OCI-LY1 (cell line): ENCODE data around the gene LPO.

Source experiments
- H2AFZ ChIP-seq: fragments of 200-600 bp; sonication (generic), shearing (Covaris generic); 2 replicates; pipeline ENCODE4 v1.6.0; 2014; ENCODE audit warnings: antibody characterized with exemption, mild to moderate bottlenecking, low read length
- H3F3A ChIP-seq: fragments of 200-600 bp; sonication (generic), shearing (Covaris generic); 2 replicates; pipeline ENCODE4 v1.6.0; 2014; ENCODE audit warnings: mild to moderate bottlenecking, antibody characterized with exemption, low read length, moderate library complexity; ENCODE audit not compliant: insufficient read depth
- H3K27ac ChIP-seq: fragments of 200-600 bp; sonication (generic); 2 replicates; pipeline ENCODE4 v1.5.1; 2014; ENCODE audit warnings: low read length, mixed run types, mild to moderate bottlenecking, low read depth; ENCODE audit not compliant: poor library complexity, severe bottlenecking
- H3K27me3 ChIP-seq: fragments of 200-600 bp; sonication (generic); 2 replicates; pipeline ENCODE4 v1.6.0; 2014; ENCODE audit warnings: antibody characterized with exemption, mild to moderate bottlenecking, low read length, moderate library complexity; ENCODE audit not compliant: insufficient read depth
- H3K36me3 ChIP-seq: fragments of 200-600 bp; sonication (generic); 2 replicates; pipeline ENCODE4 v1.6.1; 2014; ENCODE audit warnings: mild to moderate bottlenecking, antibody characterized with exemption, low read length, moderate library complexity, mixed read lengths; ENCODE audit not compliant: insufficient read depth
- H3K4me1 ChIP-seq: fragments of 200-600 bp; sonication (generic); 2 replicates; pipeline ENCODE4 v1.5.1; 2014; ENCODE audit warnings: mild to moderate bottlenecking, low read length, moderate library complexity; ENCODE audit not compliant: insufficient read depth, severe bottlenecking
- H3K4me2 ChIP-seq: fragments of 200-600 bp; sonication (generic), shearing (Covaris generic); 2 replicates; pipeline ENCODE4 v1.6.1; 2014; ENCODE audit warnings: low read length
- H3K4me3 ChIP-seq: fragments of 200-600 bp; sonication (generic); 2 replicates; pipeline ENCODE4 v1.5.1; 2014; ENCODE audit warnings: low read length, low read depth, mild to moderate bottlenecking, mixed read lengths; ENCODE audit not compliant: poor library complexity, severe bottlenecking
- H3K79me2 ChIP-seq: fragments of 200-600 bp; shearing (Covaris generic); 2 replicates; pipeline ENCODE4 v1.6.1; 2016; ENCODE audit warnings: mixed run types, low read length, mixed read lengths; ENCODE audit not compliant: insufficient read depth
- H3K9ac ChIP-seq: fragments of 200-600 bp; sonication (generic), shearing (Covaris generic); 2 replicates; pipeline ENCODE4 v1.6.1; 2014; ENCODE audit warnings: mild to moderate bottlenecking, low read length, mixed read lengths
- H3K9me2 ChIP-seq: fragments of 200-600 bp; sonication (generic), shearing (Covaris generic); 2 replicates; pipeline ENCODE4 v1.6.1; 2014; ENCODE audit warnings: low read depth, mild to moderate bottlenecking, low read length, mixed read lengths
- H3K9me3 ChIP-seq: fragments of 200-600 bp; shearing (Covaris generic); 2 replicates; pipeline ENCODE4 v1.6.1; 2014; ENCODE audit warnings: low read length, mixed read lengths
- H4K20me1 ChIP-seq: fragments of 200-600 bp; sonication (generic), shearing (Covaris generic); 2 replicates; pipeline ENCODE4 v1.6.0; 2016; ENCODE audit warnings: mild to moderate bottlenecking, low read length; ENCODE audit not compliant: insufficient read depth
- CTCF ChIP-seq: fragments of 200-600 bp; sonication (generic), shearing (Covaris generic); IDR thresholded peaks from 2 replicates; pipeline ENCODE4 v1.5.1; 2017; ENCODE audit warnings: mild to moderate bottlenecking, antibody characterized with exemption, low read length, moderate library complexity, mixed read lengths
- EZH2 ChIP-seq: fragments of 200-600 bp; sonication (generic), shearing (Covaris generic); IDR thresholded peaks from 2 replicates; pipeline ENCODE4 v1.8.0; 2017; ENCODE audit warnings: borderline replicate concordance, mixed run types, mild to moderate bottlenecking, antibody characterized with exemption, low read length, moderate library complexity, mixed read lengths

The LPO gene

GRCh38 chr17:58318065-58318481, 79.7 kb downstream of the LPO start:
- Histone ChIP-seq H3K27ac (peak overlapping the region; percentile 17), H3K27me3 (no peaks in the 10 kb centered on the region), H3K4me3 (no peak overlapping the region), H3K9me2 (no peaks in the 10 kb centered on the region), H3K9me3 (no peaks in the 10 kb centered on the region), H3K36me3 (peaks cover 17% of the 10 kb centered on the region; the same call in 1 of the 2 replicates), H3K79me2 (no peaks in the 10 kb centered on the region), H3K9ac (peak overlapping the region; percentile 3; the same call in 1 of the 2 replicates), H3K4me1 (peaks cover 8% of the 10 kb centered on the region), H4K20me1 (no peaks in the 10 kb centered on the region), H3K4me2 (no peak overlapping the region), H3F3A (no peaks in the 10 kb centered on the region), H2AFZ (no peak overlapping the region)
- TF ChIP-seq CTCF (no peak), EZH2 (no peak)
